ENCODE results near the gene KCNQ1OT1.

Gene KCNQ1OT1

GRCh38 chr11:2667940-2668339 is 31.9 kb downstream of the KCNQ1OT1 start:
- Histone ChIP-seq H3K9me3 (ENCODE audit: control insufficient read depth, insufficient read depth, low read depth, low read length) (no peaks in the 10 kb centered on the region), H3K27ac (ENCODE audit: extremely low read depth, low read depth, low read length) (no peak overlapping the region), H3K4me3 (ENCODE audit: low read depth, low read length) (no peak overlapping the region), H3K36me3 (ENCODE audit: control insufficient read depth in 2 of 2, insufficient read depth in 1 of 2, low read length in 2 of 2) (peaks cover 0 to 68% of the 10 kb centered on the region in 2 experiments; a peak in 1 of 3 replicates), H3K4me1 (ENCODE audit: control insufficient read depth, insufficient read depth, low read length) (no peaks in the 10 kb centered on the region)
- CTCF ChIA-PET: no interaction called here
- POLR2A ChIA-PET: no interaction called here
- no peak for TF ChIP-seq KLF9 (tag by site-specific recombination; IDR thresholded peaks at IDR 0.05; ENCODE audit: low read depth)
- no peak for TF ChIP-seq ZNF239 (tag by site-specific recombination; IDR thresholded peaks at IDR 0.05)
- no peak for TF ChIP-seq ZFHX2 (tag by site-specific recombination; conservative IDR thresholded peaks at IDR 0.05)
- no peak for TF ChIP-seq ZNF292 (tag by site-specific recombination; IDR thresholded peaks at IDR 0.05; ENCODE audit: borderline replicate concordance, low read depth)
- TF ChIP-seq ZBTB44 (tag by site-specific recombination; IDR thresholded peaks at IDR 0.05): no peak
- TF ChIP-seq PRDM4 (tag by site-specific recombination; IDR thresholded peaks at IDR 0.05): no peak
- TF ChIP-seq ZNF302 (tag by site-specific recombination; IDR thresholded peaks at IDR 0.05; ENCODE audit: low read depth): no peak
- TF ChIP-seq ZNF146 (tag by site-specific recombination; IDR thresholded peaks at IDR 0.05): no peak
- no peak for TF ChIP-seq ZBTB11 (tag by site-specific recombination; conservative IDR thresholded peaks at IDR 0.05; ENCODE audit: low read depth)
- TF ChIP-seq ZNF423 (tag by site-specific recombination; IDR thresholded peaks at IDR 0.05): no peak
- no peak for TF ChIP-seq ZNF530 (tag by site-specific recombination; IDR thresholded peaks at IDR 0.05; ENCODE audit: low read depth)
- TF ChIP-seq WT1 (tag by site-specific recombination; IDR thresholded peaks at IDR 0.05): no peak
- no peak for TF ChIP-seq ZNF776 (tag by site-specific recombination; IDR thresholded peaks at IDR 0.05; ENCODE audit: borderline replicate concordance)
- no peak for TF ChIP-seq ZNF121 (tag by site-specific recombination; IDR thresholded peaks at IDR 0.05)
- no peak for TF ChIP-seq ZNF501 (tag by site-specific recombination; IDR thresholded peaks at IDR 0.05)
- TF ChIP-seq ZNF580 (tag by site-specific recombination; IDR thresholded peaks at IDR 0.05): no peak
- no peak for TF ChIP-seq ZNF664 (tag by site-specific recombination; IDR thresholded peaks at IDR 0.05)

- Histone ChIP-seq H3K36me3 (ENCODE audit: control insufficient read depth in 2 of 2, insufficient read depth in 1 of 2, low read length in 2 of 2) (peaks cover 0 to 65% of the 10 kb centered on the region in 2 experiments; a peak in 1 of 3 replicates), H3K9me3 (ENCODE audit: control insufficient read depth, insufficient read depth, low read depth, low read length) (no peaks in the 10 kb centered on the region), H3K4me3 (ENCODE audit: low read depth, low read length) (no peak overlapping the region), H3K27ac (ENCODE audit: extremely low read depth, low read depth, low read length) (no peak overlapping the region), H3K4me1 (ENCODE audit: control insufficient read depth, insufficient read depth, low read length) (no peaks in the 10 kb centered on the region)
- POLR2A ChIA-PET: no interaction called here
- CTCF ChIA-PET: no interaction called here
- no peak for TF ChIP-seq PRDM6 (tag by site-specific recombination; IDR thresholded peaks at IDR 0.05)
- peak; percentile 26 for TF ChIP-seq GLIS1 (tag by site-specific recombination; IDR thresholded peaks at IDR 0.05)
Measured at GRCh38 chr11:2666828-2667570, 32.8 kb downstream of the KCNQ1OT1 start.

All from HEK293 (cell line).